T-helper 1 cell treated with Interleukin-12 subunit alpha and Interleukin-12 subunit beta and Interleukin-4 antibody, amounts not matched to agents 30 ng/mL and 1 ng/mL, for 36 hours (primary cell): ENCODE data around the gene GPATCH11. TPM values are rescaled to one million over a fixed set of nuclear protein-coding genes. Genes with fewer than 3 reads are reported as not detected.

Source experiments
- intact Hi-C: fragments of 100-400 bp; cut with micrococcal nuclease; formaldehyde crosslinking; loops from one replicate; pipeline ENCODE4 v1.15.1; 2024
- total RNA-seq: library from RNA; stranded (reverse); gene quantifications from 2 replicates; pipeline ENCODE4 v1.2.3, GENCODE V29; 2022

GPATCH11 gene
- 8.9 and 12.0 TPM in 2 replicates for total RNA-seq

DNA sequence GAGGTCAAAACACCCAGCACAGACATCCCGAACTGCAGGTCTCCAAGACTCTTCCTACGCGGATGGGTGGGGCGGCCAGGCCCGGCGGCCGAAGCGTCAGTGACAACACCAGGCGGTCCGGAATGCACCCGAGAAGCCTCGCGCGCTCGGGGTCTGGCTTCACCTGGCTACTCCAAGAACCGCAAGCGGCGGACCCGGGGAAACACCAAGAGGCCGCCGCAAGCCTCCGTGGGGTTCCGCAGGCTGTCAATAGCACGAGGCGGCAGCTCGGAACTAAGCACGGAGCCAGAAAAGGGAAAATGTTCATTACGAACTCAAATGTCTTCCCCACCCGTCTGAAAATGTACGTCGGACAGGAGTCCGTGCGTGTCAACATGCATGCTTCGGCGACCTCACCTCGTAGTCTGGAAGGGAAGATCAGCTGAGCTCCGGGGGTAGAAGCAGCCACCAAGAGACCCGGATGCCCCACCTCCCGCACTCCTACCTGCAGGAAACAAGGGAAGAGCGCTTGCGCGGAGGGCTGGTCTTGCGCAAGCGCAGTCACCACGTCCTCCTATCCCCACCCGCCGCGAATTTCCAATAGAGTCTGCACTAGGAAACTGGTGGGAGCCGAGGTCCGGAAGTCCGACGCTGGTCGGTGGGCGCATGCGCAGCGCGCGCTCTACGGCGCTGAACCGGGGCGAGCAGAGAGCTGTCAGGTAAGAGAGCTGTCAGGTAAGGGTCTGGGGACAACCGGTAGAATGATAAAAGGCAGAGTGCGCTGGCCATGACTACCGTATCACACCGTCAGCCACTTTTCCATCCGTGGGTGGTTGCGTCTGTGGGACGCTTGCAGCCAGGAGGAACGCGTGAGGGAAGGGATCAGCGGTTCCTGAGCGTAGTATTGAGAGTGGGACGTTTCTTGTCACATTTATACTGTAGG, at the start of gene GPATCH11, which contains the start of gene HEATR5B:
Gene GPATCH11, plus strand, starts transcription at position 646 of the 922 bp plus-strand sequence. CDS start 3,864 bp downstream, outside the sequence.
Gene HEATR5B, minus strand, starts transcription at position 500 of the 922 bp plus-strand sequence. CDS start 958 bp downstream, outside the sequence.
- intact Hi-C loops = loop anchor here (1.0 to 10.0 kb wide), 9 partner anchors 72 to 1671 kb away; partner anchors contain the start of genes CEBPZOS, EIF2AK2, FEZ2 and PRKD3

DNA sequence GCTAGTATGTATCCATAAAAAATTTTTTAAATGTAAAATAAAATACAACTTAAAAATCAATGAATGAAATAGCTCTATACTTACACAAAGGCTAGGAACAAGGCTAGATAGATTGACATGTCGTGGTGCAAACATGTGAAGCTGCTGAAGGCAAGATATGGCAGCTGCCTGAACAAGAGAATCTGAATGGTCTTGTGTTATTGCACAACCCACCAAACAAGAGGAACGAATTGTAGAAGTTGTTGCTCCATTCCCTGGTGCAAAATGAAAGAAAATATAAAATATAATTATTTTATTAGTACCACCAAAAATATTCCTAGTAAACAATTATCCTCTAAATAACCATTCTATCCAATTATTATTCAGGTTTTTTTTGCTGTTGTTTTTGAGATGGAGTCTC, 46.5 kb upstream of the GPATCH11 start:
- intact Hi-C loops = loop anchor here (10.0 kb wide), 1 partner anchor 1923 kb away; no protein-coding TSS in a partner anchor

DNA sequence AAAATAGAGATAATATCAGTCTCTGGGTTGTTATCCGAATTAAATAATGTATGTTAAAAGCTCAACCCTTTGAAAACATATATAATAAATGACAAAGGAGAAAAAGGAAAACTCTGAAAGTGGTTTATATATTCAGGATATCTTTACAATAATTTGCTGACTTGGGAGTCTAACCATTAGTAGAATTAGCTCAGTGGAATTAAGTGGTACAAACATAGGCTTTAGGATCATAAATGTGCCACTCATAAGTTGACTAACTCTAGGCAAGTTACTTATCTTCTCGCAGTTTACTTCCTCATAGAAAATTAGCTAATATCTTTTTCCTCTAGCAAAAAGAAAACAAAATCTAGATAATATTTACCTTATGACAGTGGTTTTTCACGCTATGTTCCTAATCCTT, 44.7 kb upstream of the GPATCH11 start:
- intact Hi-C loops = loop anchor here (10.0 kb wide), 1 partner anchor 1925 kb away; no protein-coding TSS in a partner anchor

DNA sequence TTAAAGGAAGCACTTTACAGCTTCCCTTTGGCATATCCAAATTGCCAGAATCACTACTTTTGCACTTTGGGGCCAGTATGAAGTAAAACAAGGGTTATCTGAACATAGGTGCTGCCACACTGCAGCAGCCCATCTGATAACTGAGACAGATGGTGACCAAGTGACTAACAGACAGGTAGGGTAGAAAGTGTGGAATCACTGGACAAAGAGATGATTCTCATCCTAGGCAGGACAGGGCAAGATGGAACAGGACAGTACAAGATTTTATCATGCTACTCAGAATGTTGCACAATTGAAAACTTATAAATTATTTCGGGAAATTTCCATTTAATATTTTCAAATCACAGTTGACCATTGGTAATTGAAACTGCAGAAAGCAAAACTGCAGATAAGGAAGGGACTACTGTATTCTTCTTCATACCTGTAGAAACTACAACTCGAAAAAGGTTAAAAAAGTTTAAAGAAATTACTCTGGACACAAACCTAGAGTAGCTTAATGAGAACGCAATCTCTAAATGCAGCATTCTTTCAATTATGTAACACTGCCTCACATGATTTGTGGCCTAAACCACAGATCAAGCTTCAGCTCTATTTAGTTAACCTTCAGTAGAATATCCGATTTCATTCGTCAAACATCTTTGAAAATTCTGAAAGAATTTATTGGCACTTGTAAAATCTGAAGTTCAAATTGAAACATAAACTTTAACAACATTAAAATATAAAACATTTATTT, 31.6 kb upstream of the GPATCH11 start:
- intact Hi-C loops = no loop called here

DNA sequence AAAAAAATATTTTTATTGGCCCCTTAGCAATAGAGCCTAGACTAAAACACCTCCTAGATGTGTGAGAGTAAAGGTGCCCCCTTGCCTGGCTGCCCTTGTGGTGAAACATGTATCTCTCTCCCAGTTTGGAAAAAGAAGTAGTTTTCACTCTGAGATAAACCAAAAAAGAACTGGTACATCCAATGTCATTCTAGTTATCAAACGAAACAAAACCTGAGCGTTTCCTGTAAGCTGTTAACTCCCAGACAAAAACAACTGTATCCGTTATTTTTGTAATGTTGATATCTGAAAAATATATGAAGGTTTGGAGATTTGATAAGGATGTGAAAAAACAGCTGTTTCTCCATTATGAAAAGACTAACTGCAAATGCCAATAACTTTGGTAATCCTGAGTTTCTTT, 24.5 kb upstream of the GPATCH11 start:
- intact Hi-C loops = no loop called here

DNA sequence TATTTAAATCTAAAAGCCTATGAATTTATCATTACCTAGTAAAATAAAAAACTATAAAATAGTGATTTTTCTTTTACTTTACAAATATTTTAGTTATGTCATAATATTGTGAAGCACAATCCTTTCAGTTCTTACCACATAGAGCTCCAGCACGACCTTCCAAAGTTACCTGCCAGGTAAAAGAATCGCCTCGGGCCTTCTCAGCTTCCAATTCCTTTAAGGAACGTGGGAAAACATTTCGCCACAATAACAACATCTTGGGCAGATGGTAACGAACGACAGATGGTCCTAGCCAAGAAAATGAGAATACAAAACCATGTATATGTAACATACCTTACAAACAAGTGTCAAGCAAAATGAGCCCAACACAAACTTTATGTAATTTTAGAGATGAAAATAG, 23.9 kb upstream of the GPATCH11 start:
- intact Hi-C loops = no loop called here

DNA sequence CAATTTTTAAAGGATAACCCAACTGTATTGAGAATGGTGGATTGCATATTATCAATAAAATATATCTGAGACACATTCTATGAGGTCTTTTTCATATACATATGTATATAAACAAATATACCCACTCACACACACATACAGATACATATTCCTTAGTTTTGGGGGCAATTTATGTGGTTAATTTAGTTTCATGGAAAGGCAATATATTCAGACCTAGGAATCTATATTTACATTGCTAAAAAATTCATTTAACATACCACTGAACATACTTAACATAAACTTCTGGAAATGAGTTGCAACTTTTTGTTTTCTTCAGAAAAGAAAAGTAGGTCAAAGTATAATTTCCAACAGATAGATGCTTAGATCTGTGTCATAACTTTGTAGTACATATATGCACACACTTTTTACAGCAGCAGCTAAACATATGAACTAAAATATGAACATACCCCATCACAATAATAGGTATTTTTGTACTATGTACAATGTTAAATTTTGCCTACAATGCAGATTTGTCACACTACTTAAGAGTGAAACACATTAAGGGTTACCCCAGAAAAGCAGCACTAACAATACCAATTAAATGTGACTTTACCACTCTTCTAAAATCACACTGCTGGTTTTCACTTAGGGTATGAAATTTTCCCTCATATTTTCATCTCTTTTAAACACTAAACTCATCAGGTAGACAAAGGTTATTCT, 23.2 kb upstream of the GPATCH11 start:
- intact Hi-C loops = no loop called here

DNA sequence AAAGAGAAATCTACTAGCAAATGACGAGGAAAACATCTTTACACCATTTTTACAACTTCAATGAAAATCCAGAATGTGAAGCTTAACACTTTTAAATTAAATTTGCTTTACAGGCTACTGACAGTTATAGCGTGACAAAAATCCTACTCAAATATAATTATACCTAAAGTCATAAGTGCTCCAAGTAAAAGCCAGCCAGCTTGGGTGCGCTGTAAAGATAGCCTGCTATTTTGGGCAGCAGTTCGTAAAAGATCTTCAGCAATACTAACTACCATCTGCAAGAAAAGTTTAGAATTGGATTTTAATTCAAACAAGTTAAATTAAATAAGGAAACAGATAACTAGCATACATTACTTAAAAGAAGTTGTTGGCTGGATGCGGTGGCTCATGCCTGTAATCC, 22.5 kb upstream of the GPATCH11 start:
- intact Hi-C loops = no loop called here

DNA sequence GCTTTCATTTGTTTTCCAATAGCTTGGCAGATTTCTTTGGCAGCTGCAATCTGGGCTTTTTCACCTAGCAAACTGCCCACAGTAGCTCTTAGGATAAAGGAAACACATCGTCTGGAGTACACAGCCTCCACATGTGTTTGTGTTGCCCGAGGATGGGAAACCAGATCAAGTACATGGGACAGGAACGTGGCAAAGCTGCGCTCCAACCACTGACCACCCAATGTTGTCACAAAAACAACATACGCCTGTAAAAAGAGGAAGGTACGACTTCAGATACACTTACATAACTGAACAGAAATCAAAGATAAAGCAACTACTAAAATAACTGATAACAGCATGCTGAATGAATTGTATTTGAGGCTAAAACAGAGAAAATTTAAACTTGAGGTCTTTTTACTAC, 15.6 kb upstream of the GPATCH11 start:
- intact Hi-C loops = no loop called here

DNA sequence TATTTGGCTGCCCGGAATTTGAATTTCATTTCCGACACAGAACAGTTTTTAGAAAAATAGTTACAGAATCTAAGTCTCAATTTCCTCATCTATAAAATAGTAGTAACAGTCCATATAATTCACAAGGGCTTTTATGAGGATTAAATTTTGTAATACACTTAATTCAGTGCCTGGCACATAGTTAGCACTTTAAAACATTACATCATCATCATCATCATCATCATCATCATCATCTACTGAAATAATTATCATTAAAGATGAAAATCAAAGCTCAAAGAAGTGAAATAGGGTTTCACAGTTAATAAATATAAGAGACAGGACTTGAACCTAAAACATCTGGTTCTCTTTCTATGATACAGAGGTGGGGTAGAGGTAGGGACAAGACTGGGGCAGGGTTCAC, 13.4 kb upstream of the GPATCH11 start:
- intact Hi-C loops = no loop called here

DNA sequence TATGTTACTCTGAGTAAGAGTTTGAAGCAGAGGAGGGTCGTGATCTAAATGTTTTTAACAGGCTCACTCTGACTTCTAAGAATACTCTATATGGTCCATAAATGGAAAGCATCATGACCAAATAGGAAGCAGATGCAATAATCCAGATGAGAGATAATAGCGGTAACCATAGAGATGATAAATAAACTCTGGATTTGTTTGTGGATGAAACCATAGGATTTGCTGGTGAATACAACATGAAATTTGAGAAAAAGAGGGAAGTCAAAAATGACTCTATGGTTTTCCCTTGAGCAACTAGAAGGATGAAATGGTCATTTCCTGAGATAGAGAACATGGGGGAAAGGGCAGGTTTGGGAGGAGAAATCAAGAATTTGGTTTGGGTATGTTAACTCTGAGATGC, 4.1 kb upstream of the GPATCH11 start:
- intact Hi-C loops = loop anchor here (5.0 to 10.0 kb wide), 3 partner anchors 315 to 1675 kb away; partner anchors contain the start of genes FEZ2 and SRSF7

DNA sequence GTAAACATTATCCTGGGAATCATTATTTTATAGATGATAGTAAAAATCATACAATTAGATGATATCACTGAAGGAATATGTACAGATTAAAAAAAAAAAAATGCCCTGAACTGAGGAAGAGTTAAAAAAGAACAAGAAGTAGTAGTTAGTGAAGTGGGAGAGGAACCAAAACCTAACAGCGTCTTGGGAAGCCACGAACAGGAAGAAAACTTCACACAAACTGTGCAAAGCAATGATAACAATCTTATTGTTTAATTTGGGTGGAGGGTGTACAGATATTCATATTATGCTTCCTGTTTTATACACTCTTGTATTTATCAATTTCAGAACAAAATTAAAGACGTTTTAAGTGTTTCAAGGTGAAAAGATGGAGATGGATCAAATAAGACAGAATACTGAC, 3.6 kb upstream of the GPATCH11 start:
- intact Hi-C loops = loop anchor here (5.0 to 10.0 kb wide), 3 partner anchors 314 to 1674 kb away; partner anchors contain the start of genes FEZ2 and SRSF7

DNA sequence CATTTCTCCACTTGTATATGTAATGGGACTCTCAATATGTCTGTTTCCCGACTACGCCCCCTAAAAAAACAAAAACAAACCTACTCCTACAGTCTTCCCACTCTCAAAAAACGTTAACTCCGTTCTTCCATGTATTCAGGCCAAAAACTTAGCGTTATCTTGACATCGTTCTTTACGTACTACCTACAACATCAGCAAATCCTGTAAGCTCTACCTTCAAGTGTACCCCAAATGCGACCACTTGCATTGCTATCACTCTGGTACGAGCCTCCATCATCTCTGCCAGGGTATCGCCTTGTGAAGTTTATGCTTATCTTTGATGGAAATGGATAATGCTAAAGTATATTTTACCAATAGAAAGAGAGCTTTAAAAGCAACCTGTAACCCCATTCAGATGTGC, 479 bp downstream of the GPATCH11 start:
- intact Hi-C loops = loop anchor here (1.0 to 10.0 kb wide), 10 partner anchors 72 to 1670 kb away; partner anchors contain the start of genes CEBPZ, CEBPZOS, EIF2AK2 and FEZ2

DNA sequence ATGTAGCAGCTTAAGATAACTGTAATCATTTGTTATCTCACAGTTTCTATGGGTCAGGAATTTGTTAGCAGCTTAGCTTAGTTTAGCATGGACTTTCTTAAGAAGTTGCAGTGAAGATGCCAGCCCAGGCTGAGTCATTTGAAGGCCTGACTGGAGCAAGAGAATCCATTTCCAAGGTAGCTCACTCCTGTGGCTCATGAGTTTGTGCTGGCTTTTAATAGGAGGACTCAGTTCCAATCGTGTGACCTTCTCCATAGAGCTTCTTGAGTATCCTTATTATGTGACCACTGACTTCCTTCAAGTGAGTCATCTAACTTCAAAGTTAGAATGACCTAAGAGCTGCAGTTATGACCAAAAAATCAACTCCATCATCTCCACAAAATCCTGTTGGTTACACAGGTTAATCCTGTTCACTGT, 1.4 kb downstream of the GPATCH11 start:
- intact Hi-C loops = loop anchor here (1.0 to 10.0 kb wide), 4 partner anchors 146 to 1669 kb away; partner anchors contain the start of genes CEBPZ, NDUFAF7 and SRSF7

DNA sequence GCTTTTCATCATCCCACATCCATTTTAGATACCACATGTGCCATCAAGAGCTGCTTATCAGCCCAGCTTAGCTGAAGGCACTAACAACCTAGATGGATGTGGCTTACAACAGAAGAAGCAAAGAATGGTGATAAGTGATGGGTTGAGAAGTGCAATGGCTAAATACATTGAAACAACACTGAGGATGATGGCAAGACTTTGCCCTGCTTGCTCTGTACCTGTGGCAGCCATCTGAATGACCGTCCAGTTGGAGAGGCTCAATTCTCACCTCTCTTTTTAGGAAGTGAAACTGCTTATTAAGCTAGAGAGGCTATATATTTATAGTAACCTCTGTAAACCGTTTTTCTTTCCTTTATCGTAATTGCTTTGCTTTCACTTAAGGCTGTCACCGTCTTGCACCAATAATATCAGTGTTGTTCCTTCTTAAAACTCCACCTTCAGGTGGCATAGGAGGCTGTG, 5.7 kb downstream of the GPATCH11 start:
- intact Hi-C loops = no loop called here

DNA sequence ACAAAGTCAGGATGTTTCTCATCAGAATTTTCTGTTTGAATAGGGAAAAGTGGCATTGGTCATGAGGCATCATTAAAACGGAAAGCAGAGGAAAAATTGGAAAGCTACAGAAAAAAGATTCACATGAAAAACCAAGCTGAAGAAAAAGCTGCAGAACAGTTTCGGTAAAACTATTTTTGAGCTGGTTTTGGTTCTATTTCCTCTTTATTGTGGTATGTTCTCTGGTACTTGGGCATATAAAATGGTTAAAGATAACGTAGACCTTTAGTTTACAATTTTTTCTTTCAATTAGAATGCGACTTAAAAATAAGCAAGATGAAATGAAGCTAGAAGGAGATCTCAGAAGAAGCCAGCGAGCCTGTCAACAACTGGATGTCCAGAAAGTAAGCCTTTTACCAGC, 7.6 kb downstream of the GPATCH11 start:
- intact Hi-C loops = no loop called here

DNA sequence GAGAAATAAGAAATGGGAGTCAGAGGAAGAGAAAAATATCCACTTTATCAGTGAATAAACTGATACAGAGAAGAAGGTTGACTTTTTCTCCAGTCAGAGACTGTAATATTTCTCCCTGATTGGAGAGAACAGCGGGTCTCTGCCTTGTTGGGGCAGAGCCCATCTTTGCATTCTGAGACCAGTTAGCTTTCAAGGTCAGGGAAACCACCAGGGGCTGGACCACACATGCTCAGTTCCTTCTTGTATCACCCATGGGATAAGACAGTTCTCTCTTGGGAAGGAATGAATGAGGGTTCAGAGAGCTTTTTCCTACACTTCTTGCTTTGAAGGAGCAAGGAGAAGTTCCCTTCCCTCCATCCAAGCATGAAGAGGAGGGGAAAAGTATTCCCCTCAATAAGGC, 12.2 kb downstream of the GPATCH11 start:
- intact Hi-C loops = no loop called here

DNA sequence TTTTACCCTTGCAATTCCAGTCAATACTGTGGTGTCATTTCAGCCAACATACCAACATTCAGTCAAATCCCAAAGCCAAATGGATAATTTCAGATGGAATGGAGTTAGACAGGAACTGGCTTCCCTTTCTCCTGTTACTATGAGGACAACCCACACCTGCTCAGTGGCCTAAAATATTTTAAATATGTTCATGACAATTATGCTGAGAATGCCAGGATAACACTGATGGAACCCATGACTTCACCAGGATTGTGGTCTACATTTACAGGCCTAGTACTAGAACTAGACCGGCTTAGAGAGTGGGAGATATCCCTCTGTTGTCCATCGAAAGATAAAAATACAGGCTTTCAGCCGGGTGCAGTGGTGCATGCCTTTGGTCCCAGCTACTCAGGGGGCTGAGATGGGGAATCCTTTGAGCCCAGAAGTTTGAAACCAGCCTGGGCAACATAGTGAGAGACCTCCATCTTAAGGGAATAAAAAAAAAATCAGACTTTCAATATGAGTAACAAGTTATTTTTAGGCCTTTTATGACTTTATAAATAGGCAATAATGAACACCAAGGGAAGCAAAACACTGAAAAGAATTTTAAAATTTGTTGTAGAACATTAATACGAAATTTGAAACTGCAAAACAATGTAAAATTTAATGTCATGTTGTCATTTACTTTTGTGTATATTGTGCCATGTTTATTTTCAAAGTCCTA, 14.2 kb downstream of the GPATCH11 start:
- intact Hi-C loops = no loop called here

DNA sequence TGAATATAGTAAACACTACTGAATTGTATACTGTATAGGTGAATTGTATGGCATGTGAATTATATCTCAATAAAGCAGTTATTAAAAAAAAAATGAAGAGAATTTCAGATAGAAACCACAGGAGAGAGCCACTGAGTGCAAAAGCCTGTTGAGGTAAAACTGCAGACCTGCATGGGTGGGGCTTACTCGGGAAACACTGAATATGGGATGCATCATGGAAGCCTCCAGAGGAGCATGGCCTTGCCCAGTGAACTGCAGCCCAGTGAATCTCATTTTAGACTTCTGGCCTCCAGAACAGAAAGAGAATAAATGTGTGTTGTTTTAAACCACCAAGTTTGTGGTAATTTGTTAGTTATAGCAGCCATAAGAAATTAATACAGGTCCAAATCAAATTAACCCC, 15.7 kb downstream of the GPATCH11 start:
- intact Hi-C loops = no loop called here

DNA sequence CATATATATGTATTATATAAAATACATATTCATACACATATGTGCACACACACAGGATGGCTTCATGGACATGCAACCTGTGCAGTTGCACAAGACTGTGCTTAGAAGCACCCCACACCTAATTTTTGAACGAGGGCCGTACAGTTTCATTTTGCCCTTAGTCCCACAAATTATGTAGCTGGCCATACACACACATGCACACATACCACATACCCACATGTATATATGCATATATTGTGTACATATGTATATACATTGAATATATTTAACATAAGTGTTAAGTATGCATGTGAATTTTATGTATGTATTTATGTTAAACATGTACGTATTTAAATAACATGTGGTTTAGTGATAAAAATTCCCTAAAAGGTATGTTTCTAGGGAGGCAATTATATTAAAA, 18.3 kb downstream of the GPATCH11 start:
- intact Hi-C loops = no loop called here
